Activated CD4-positive, CD25-positive, alpha-beta regulatory T cell treated with anti-CD3 and anti-CD28 coated beads, Interleukin-2, amount 50 U/mL, for 72 hours (primary cell): ENCODE measurements around the gene ACAD8.

ENCODE experiments used
- DNase-seq: peaks from one replicate; pipeline ENCODE4 v3.0.0; 2021

ACAD8 gene

DNA sequence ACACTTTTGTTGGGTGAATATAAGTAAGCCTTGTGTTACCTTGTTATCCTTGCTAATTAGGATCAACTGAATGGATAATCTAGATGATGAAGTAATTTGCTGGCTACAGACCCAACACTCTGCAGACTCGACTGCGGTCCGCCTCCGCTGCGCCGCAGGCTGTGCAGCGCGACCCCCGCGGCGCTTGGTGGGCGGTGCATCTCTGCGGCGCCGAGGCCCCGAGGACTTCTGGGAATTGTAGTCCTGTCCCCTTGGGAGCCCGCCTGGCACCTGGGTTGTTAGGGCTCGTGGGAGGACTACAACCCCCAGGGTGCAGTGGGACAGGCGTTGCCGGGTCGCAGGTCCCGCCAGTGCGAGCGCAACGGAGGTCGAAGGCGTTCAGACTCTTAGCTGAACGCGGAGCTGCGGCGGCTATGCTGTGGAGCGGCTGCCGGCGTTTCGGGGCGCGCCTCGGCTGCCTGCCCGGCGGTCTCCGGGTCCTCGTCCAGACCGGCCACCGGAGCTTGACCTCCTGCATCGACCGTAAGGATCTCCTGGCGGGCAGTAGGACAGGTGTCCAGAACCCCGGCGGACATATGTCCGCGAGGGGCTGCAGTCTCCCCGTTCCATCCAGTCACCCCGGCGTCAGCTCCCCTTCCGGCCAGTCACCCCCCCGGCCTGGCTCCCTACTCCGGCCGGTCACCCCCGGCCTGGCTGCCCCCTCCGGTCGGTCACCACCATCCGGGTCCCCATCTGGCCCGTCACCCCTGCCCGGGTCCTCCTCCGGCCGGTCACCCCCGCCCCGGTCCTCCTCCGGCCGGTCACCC lies at the start of gene ACAD8, which contains the start of gene THYN1:
TSS of gene ACAD8 (plus strand) at position 381 of the 806 bp plus-strand sequence. CDS start at position 414, 33 bp downstream.
TSS of gene THYN1 (minus strand) at position 165 of the 806 bp plus-strand sequence. CDS start 470 bp downstream, outside the sequence.
- DNase-seq = peak; percentile 89

DNA sequence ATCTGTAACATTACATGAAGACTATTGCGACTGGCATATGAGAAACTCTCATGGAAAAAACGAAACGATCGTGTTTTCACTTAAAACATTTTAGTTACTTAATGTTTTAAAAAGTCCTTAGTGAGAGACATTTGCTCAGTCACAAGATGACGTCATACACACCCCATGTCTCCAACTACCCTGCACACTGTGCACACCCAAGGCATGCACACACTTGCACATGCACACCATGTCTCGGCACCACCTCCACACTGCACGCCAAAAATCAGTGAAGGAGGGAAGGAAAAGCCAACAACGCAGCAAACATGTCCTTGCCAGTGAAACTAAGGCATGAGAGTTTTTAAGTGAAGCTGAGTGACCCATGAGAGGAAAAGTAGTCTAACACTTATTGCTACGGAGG lies 47.6 kb upstream of the ACAD8 start:
- DNase-seq = no peak

DNA sequence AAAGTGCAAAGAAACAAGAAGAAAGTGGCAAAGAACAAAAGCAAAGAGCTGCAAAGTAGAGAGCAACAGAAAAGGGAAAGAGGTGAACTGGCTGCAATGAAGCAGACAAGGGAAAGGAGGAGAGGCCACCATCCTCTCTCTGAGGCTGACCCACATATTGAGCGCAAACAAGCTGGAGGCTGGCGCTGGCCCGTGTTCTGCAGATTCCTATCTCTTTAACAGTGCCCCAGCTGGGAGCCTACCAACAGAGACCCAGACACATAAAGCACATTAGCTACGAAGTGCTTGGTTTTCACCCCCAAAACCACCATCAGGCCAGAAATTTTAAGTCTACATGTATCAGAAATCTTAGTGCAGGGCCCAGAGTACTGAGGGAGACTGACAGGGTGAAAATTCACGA lies 47.2 kb upstream of the ACAD8 start:
- no peak for DNase-seq

DNA sequence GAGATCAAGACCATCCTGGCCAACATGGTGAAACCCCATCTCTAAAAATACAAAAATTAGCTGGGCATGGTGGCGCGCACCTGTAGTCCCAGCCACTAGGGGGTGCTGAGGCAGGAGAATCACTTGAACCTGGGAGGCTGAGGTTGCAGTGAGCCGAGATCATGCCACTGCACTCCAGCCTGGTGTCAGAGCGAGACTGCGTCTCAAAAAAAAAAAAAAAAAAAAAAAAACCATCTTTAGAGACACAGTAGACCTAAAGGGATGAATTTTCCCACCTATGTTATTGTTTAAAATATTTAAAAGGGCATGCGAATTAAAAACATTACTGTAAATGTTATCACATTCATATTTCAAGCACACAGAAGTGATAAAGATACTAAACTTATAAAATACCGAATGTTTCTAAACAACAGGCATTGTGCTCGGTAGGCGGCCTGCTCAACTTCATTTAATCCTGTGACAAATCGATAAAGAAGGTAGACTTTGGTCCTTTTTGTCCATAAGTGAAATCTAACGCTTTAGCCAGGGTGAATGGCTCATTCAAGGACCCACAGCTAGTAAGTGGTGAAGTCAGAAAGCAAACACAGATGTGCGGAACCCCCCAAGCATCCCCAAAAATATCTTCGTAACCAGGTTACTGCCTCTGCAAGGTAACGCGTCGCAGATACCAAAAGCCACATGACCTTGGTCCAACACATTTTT lies 45.7 kb upstream of the ACAD8 start:
- peak; percentile 67 for DNase-seq

DNA sequence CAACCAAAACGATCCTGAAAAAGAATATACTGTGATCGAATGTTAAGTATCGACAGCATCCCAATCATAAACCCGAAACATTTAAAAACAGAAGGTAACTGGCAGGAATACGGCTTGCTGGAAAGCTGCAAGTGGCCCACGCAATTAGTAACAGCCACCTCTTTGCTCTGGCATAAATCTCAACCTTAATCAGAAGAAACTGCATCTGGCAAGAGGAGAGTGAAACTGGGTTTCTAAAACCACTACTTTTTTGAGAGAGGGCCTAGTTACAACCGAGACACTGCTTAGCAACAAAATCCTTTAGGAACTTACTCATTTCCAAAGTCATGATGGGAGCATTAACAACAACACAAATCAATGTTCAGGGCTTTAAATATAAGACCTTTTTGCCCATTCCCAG lies 37.5 kb upstream of the ACAD8 start:
- DNase-seq = no peak

DNA sequence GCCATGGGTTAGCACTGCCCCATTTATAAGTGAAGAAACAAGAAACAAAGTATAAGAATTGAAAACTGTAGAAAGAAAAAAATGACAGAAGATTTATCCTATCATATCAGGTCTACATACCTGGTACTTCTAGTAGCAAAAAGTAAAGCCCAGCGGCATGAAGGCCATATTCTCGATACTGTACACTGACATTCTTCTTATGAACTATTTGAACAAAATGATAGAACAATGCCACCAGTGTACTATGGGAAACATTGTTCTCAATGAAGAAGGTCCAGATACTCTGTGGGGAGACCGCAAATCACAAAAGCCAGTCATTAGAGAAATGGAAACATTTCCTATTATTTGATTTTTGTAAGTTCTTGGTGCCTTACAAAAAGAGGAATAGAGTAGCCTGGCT lies 36.6 kb upstream of the ACAD8 start:
- DNase-seq = no peak

DNA sequence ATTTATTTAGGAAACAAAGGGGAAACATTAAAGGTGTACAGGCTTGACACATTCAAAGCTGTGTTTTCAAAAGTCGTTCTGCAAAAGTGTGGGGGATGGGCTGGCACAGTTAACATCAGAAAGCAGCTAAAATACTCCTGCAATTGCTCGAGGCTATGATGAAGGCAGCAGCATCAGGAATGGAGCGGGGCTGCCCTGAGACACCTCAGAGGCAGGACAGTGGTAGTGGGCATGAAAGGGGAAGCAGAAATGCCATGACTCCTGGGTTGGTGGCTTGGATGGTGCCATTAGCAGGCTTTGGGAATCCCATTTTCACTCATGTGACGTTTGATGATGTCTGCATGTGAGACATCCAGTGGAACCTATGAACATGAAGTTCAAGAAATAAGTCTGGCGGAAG lies 30.2 kb upstream of the ACAD8 start:
- DNase-seq = no peak

DNA sequence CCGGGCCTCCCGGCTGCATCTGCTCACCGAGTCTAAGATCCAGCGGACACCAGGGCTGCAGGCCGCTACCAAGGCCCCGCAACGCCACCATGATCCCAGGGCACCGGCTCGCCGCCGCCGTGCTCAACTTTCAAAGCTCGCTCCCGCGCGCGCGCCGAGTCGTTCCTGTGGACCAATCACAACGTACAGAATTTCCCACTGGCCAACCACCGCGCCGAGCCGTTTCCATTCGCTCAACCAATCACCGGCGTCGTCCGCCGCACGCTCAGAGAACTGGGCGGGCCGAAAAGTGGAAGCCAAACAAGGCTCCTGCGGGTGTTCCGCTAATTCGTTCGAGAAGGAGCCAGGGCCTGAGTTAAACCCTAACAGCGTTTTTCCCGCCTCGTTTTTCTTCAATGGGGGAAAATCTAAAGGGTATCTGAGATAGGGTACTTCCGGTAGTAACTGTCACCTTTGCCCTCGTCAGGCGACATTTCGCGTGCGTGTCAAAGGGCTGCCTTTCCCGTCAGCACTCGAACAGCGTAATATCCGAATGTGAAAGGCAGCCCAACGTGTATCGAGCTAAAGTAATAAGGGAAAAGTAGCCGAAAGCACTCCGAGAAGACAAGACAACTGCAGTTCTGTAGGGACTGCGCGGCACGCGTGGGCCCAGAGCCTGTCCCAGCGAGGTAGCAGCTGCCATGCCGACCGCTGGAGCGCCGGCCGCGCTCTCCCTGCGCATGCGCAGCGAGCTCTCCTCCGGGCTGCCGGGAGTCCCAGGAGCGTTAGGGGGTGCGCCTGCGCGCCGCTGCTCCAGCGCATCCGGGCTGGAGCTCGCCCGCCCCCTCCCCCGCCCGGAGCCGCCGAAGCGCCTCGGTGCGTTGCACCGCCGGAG lies 29.3 kb upstream of the ACAD8 start, which contains the start of the genes NCAPD3 and VPS26B:
TSS of gene NCAPD3 (minus strand) at position 132 of the 874 bp plus-strand sequence. CDS start at position 91, 41 bp downstream.
TSS of gene VPS26B (plus strand) at position 836 of the 874 bp plus-strand sequence. CDS start 452 bp downstream, outside the sequence.
- DNase-seq = peak; percentile 94

DNA sequence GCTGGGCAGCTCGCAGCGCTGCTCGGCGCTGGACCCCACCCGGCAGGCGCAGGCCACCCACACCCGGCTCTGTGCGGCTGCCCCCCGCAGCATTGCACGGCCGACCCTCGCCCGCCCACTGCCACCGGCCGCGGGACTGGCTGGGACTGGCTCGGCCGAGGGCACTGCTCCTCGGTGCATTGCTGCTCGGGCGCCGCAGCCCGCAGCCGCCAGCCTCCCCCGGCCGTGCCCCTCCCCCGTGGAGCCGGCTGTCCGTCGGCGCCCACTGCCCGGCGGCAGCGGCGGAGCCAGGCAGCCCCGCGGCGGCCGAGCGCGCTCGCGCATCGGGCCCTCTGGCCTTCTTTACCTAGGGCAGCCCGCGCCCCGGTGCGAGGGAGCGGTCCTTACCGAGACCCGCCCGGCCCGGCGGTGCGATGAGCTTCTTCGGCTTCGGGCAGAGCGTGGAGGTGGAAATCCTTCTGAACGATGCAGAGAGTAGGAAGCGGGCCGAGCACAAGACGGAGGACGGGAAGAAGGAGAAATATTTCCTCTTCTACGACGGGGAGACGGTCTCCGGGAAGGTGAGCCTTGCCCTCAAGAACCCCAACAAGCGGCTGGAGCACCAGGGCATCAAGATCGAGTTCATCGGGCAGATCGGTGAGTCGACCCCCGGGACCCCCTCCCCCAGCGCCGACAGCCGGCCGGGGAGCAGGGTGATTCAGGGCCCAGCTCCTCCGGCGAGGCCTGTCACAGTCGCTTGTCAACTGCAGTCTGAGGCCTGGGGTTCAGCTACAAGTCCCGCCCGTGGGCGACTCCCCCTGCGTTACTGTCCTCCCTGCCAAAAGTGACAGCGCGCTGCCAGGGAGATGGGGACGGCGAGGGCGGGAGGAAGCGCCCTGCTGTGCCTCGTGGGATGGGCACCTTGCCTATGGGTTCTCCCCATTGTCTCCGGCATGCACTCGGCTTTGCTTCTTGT lies 28.4 kb upstream of the ACAD8 start:
- DNase-seq = peak; percentile 62

DNA sequence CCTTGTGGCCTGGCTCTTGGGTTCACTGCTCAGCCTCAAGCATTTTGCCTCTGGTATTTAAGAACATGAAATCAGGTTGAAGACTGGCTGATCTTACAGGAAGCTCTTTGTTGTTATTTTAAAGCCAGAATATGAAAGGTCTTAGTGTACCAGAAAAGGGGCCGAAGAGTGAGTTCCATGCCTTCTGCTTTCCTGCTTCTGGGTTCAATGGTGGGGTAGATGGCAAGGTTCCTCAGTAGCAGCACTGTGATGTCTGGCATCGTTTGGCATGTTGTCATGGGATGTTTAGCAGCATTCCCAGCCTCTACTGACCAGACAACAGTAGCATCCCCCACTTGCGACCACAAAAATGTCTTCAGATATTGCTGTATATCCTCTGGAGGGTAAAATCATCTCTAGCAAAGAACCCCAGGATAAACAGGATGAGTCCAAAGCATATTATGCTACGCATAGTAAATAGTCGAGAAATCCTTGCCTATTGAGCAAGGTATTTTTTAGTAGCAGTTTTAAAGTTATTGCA lies 26.5 kb upstream of the ACAD8 start:
- no peak for DNase-seq

DNA sequence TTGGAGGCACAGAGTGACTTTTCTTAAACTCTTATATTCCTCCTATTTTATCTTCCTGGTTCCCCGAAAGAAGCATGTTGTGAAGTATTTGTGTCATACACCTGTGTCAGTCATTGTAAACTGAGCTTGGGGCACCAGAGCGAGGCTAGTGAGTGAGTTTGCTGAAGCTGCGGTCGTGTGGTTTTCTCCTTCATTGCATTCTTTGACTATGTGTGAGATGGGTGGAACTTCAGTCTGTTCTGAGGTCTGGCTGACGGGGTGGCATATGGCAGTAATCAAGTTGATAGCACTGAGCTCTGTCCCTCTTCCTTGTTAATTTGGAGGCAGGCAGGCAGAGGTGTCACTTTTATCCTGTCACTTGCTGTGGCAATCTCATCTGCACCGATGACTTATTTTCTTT lies 24.7 kb upstream of the ACAD8 start:
- DNase-seq = no peak

DNA sequence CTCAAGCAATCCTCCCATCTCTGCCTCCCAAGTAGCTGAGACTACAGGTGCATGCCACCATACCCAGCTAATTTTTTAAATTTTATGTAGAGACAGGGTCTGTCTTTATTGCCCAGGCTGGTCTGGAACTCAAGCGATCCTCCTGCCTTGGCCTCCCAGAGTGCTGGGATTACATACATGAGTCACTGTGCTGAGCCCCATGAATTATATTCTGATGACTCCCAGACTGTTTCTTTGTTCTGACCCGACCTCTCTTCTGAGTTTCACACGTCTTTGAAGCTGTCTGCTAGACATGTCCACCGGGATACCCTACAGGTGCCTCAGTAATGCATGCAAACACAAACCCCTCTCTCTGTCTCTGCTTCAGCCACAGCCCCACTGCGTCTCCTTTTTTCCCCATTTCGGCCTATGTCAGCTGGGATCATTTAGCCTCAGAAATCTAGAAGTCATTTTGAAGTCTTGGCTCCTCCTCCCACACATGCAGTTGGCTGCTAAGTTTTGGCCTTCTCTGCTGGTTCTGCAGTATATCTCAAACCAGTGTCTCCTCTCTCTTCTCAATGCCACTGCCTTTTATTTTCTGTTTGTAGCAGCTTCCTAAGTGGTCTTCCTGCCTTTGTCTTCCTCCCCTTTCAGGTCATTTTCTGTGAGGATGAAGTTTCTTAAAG lies 24.1 kb upstream of the ACAD8 start:
- no peak for DNase-seq

DNA sequence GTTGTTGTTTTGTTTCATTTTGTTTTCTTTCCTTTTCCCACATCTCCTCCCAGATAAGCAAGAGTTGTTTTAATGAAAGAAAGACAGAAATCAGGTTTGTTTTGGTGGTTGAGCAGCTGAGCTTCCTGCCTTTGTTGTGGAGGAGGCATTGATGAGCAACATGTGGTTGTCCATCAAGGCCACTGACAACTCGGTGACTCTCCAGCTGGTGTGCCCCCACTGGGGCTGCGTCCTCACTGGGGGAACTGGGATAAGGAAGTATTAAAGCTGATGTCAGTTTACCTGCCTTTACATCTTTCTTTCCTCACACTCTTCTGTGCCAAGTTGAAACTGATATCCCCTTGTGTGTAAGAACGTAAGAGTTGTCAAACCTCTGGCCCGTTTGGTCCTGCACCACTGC lies 23.0 kb upstream of the ACAD8 start:
- no peak for DNase-seq

DNA sequence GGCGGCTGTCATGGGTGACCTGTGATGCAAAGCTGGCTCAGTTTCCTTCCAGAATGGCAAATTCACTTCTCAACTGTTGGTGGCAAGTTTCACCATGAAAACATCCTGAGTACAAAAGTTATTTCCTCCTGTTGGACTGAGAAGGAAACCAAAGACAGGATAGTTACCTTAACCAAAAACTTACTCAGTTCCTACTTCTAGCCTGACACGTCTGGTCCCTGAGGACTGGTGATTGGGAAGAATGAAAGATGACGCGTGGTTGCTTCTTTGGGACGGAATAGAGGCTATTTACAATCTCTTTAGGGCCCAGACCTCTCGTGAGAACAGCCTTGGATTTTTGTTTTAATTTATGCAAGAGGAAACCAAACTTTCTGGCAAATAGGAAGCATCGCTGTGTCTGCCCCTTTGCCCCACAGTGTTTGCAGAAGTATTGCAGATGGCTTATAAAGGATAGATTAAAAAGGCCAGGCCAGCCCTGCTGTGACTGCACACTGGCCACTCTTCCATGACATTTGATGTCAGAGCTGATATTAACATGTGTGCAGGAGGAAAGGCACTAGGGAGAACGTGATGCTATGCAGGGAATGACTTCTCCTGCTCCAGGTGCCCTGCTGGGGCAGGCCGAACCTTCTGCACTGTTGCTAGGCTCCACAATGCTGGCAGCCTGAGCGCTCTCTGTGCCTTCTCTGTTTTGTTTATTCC lies 21.3 kb upstream of the ACAD8 start:
- DNase-seq = no peak

DNA sequence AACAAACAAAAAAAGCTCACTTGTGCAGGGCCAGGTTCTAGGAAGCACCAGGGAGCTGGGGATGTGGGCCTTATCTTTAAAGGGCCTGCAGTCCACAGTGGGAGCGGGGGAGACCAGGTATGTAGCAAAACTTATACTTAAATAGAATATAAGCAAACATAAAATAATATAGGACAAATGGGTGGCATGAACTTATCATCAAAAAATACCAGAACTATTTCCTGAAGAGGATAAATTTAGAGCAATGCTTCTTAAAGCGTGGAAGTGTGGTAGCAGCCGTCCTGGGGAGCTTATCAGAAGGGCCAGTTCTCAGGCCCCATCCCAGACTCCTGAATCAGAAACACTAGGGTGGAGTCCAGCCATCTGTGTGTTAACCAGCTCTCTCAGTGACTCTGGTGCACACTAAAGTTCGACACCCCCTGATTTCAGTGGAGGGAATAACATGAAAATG lies 19.6 kb upstream of the ACAD8 start:
- DNase-seq = no peak

DNA sequence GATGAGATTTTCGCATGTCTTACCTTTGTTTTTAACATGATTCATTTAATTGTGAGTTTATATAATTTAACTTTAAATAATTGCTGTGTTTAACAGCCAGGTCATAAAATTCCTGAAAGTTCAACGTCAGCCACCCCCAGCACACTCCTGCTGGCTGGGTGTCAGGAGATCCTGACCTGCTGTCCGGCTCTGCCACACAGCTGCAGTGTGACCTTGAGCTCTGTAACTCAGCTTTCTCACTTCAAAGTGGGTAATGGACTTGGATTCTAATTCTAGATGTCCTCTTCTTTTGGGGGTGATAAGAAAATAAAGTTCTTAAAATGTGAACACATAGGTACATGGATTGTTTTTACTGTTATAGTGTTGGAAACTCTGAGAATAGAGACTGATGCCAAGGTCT lies 18.0 kb upstream of the ACAD8 start:
- no peak for DNase-seq

DNA sequence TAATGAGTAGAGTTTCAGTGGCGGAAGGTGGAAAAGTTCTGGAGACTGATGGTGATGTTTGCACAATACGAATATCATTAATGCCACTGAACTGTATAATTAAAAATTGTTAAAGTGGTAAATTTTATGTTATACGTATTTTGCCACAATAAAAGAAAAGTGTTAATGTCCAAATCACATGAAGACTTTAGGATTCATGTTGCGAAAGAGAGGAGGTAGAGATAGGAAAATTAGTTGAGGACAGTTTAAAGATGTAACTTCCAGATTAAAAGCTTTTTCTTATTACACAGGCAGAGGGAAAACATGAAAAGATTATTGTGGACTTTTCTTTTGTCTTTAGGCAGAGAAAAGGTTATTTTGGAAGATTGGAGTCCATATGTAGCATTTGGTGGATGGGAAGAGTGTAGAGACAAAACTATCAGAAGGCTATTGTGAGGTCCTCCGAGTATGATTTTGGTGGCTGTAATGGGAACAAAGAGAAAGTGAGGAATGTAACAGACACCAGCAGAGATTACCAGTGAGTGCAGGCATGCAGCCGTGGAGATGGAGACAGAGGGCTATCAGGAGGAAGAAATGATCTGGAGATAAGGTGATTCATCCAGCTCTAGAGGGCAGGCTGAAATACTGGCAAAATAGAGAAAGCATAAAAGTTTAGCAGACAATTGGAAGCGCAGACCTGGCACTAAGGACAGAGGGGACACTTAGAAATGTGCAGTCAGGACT lies 16.4 kb upstream of the ACAD8 start:
- no peak for DNase-seq

DNA sequence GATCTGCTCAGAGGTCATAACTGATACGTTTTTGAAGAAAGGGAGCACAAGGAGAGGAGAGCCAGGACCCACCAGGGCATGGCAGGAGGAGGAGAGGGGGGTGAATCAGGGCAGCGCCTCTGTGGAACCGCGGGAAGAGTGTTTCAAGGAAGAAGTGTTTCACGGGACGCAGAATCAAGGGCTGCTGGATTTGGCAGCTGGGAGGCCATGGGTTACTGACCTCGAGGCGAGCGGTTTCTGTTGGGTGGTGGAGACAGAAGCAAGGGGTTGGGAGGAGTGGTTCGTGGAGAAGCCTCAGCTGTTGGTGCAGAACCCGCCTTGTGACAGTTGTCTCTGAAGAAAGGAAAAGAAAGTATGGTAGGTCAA lies 15.8 kb upstream of the ACAD8 start:
- DNase-seq = no peak

DNA sequence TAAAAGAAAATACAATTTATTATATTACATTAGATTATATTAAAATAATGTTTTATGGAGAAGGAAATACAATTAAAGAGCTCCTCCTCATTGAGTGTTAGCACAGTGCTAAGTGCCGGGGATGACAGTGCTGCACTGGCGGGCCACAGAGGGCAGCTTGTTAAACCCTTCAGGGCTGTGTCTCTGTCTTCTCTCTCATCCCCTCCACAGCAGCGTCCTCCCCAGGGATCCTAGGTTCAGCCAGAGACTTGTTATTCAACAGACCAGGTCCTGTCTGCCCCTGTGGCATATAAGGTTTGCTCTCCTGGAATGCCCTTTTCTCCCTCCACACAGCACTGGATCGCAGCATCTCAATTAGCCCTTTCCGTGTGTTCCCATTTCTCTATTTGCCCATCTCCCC lies 14.4 kb upstream of the ACAD8 start:
- no peak for DNase-seq

DNA sequence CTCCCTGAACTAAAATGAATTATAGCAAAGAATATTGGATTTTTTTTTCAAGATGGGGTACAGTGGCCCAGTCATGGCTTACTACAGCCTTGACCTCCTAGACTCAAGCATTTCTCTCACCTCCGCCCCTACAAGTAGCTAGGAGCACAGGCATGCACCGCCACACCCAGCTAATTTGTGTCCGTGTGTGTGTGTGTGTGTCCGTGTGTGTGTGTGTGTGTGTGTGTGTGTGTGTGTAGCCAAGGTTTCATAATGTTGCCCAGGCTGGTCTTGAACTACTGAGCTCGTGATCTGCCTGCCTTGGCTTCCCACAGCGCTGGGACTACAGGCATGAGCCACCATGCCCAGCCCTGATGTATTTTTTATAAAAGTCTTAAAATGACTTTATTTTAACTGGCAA lies 12.8 kb upstream of the ACAD8 start:
- DNase-seq = no peak
